Fibroblast of lung (primary cell): ENCODE measurements around the gene C3orf33. TPM values are rescaled to one million over a fixed set of nuclear protein-coding genes. Genes with fewer than 3 reads are reported as not detected.

ENCODE experiments used
- DNase-seq, 2 donors: peaks; one replicate each; pipeline versions ENCODE4 v3.0.0 to v3.0.0-alpha.2; 2010; ENCODE audit warnings: low read depth in 2 of 2
- H2AFZ ChIP-seq: 2 replicates; pipeline ENCODE4 v1.5.1; 2012; ENCODE audit warnings: low read length, control low read depth, inconsistent platforms
- H3K27ac ChIP-seq: 2 replicates; pipeline ENCODE4 v1.5.1; 2011; ENCODE audit warnings: low read length, control low read depth; ENCODE audit not compliant: insufficient read depth
- H3K27me3 ChIP-seq: 2 replicates; pipeline ENCODE4 v1.5.1; 2011; ENCODE audit warnings: mild to moderate bottlenecking, low read length; ENCODE audit not compliant: control insufficient read depth, insufficient read depth
- H3K36me3 ChIP-seq: 2 replicates; pipeline ENCODE4 v1.5.1; 2011; ENCODE audit warnings: low read length; ENCODE audit not compliant: control insufficient read depth, insufficient read depth
- H3K4me1 ChIP-seq: 2 replicates; pipeline ENCODE4 v1.5.1; 2011; ENCODE audit warnings: low read length; ENCODE audit not compliant: control insufficient read depth, insufficient read depth; ENCODE audit errors: extremely low read depth
- H3K4me2 ChIP-seq: 2 replicates; pipeline ENCODE4 v1.5.1; 2011; ENCODE audit warnings: low read length, control low read depth; ENCODE audit not compliant: insufficient read depth; ENCODE audit errors: extremely low read depth
- H3K4me3 ChIP-seq, 4 experiments: fragments of 200-600 bp in 1 of 4; sonication (generic) in 1 of 4; replicated peaks in 1 of 4; 2 replicates each; pipeline ENCODE4 v1.5.1; 2011 to 2016; ENCODE audit warnings: low read length in 4 of 4, low read depth in 3 of 4, mild to moderate bottlenecking in 3 of 4, control low read depth in 2 of 4, inconsistent platforms in 1 of 4, mixed read lengths in 1 of 4; ENCODE audit not compliant: insufficient read depth in 1 of 4; ENCODE audit errors: control extremely low read depth in 1 of 4
- H3K79me2 ChIP-seq: 2 replicates; pipeline ENCODE4 v1.5.1; 2012; ENCODE audit warnings: mild to moderate bottlenecking, low read length, inconsistent platforms; ENCODE audit not compliant: control insufficient read depth, insufficient read depth
- H3K9ac ChIP-seq: 2 replicates; pipeline ENCODE4 v1.5.1; 2011; ENCODE audit warnings: mild to moderate bottlenecking, low read length, control low read depth; ENCODE audit not compliant: insufficient read depth
- H3K9me3 ChIP-seq: 2 replicates; pipeline ENCODE4 v1.5.1; 2012; ENCODE audit warnings: low read depth, low read length; ENCODE audit not compliant: control insufficient read depth, insufficient read depth
- H4K20me1 ChIP-seq: 2 replicates; pipeline ENCODE4 v1.5.1; 2011; ENCODE audit warnings: low read length; ENCODE audit not compliant: control insufficient read depth, insufficient read depth; ENCODE audit errors: extremely low read depth
- CTCF ChIP-seq, 2 donors: IDR thresholded peaks in 1 of 2; conservative IDR thresholded peaks in 1 of 2; 1 replicate in 1 of 2; 2 replicates in 1 of 2; pipeline ENCODE4 v1.5.1; 2011 to 2012; ENCODE audit warnings: low read length in 2 of 2, control low read depth in 1 of 2, inconsistent platforms in 1 of 2, low read depth in 1 of 2, mild to moderate bottlenecking in 1 of 2
- EZH2 ChIP-seq: IDR thresholded peaks from 2 replicates; pipeline ENCODE4 v1.5.1; 2012; ENCODE audit warnings: low read length, control low read depth, mild to moderate bottlenecking; ENCODE audit errors: missing control alignments
- polyA plus RNA-seq, 2 donors: library from polyadenylated mRNA; depleted of rRNA in 1 of 2; stranded (reverse) in 1 of 2; unstranded in 1 of 2; fragments of >200 nt; gene quantifications; 2 replicates each; pipeline ENCODE4 v1.2.1, GENCODE V29; 2011 to 2012; ENCODE audit warnings: missing spikeins in 1 of 2
- total RNA-seq: library from RNA; depleted of rRNA; stranded (reverse); fragments of >200 nt; gene quantifications from 2 replicates; pipeline ENCODE4 v1.2.1, GENCODE V29; 2014

Gene C3orf33
- total and polyA plus RNA-seq, 2 donors (not counting 1 experiment from before 2014, with no cell fraction given) = 3.3 to 3.6 TPM

- no peak for DNase-seq
- Histone ChIP-seq H3K4me1 (no peaks in the 10 kb centered on the region), H4K20me1 (no peaks in the 10 kb centered on the region), H3K27ac (no peak overlapping the region), H3K27me3 (no peaks in the 10 kb centered on the region), H3K9me3 (no peaks in the 10 kb centered on the region), H3K4me3 (no peak overlapping the region), H3K79me2 (no peaks in the 10 kb centered on the region), H3K4me2 (no peak overlapping the region), H2AFZ (no peak overlapping the region), H3K9ac (no peak overlapping the region), H3K36me3 (no peaks in the 10 kb centered on the region)
- TF ChIP-seq EZH2 (no peak), CTCF (conservative IDR thresholded peaks at IDR 0.05 in 1 of 2, IDR thresholded peaks at IDR 0.05 in 1 of 2; ENCODE audit: low read depth in 1 of 2, low read length in 2 of 2) (no peak)
Measured at GRCh38 chr3:155738580-155739076, 67.5 kb downstream of the C3orf33 start.

GRCh38 chr3:155737844-155738460 is 68.1 kb downstream of the C3orf33 start:
- Histone ChIP-seq H3K27ac (no peak overlapping the region), H3K9me3 (no peaks in the 10 kb centered on the region), H3K4me1 (no peaks in the 10 kb centered on the region), H2AFZ (no peak overlapping the region), H3K36me3 (no peaks in the 10 kb centered on the region), H3K79me2 (no peaks in the 10 kb centered on the region), H3K4me2 (no peak overlapping the region), H3K27me3 (no peaks in the 10 kb centered on the region), H4K20me1 (no peaks in the 10 kb centered on the region), H3K4me3 (no peak overlapping the region), H3K9ac (no peak overlapping the region)
- no peak for DNase-seq
- no peak for TF ChIP-seq EZH2
- no peak for TF ChIP-seq CTCF (conservative IDR thresholded peaks at IDR 0.05 in 1 of 2, IDR thresholded peaks at IDR 0.05 in 1 of 2; ENCODE audit: low read depth in 1 of 2, low read length in 2 of 2)

GRCh38 chr3:155736381-155736780 is 69.7 kb downstream of the C3orf33 start:
- no peak overlapping the region for H3K4me3 ChIP-seq
- no peak for DNase-seq

More at GRCh38 chr3:155736381-155736780, 69.7 kb downstream of the C3orf33 start:
- Histone ChIP-seq H3K27me3 (no peaks in the 10 kb centered on the region), H3K36me3 (no peaks in the 10 kb centered on the region), H3K4me2 (no peak overlapping the region), H4K20me1 (no peaks in the 10 kb centered on the region), H3K79me2 (no peaks in the 10 kb centered on the region), H3K9me3 (no peaks in the 10 kb centered on the region), H3K27ac (no peak overlapping the region), H2AFZ (no peak overlapping the region), H3K9ac (no peak overlapping the region), H3K4me1 (no peaks in the 10 kb centered on the region)
- TF ChIP-seq EZH2 = no peak
- no peak for TF ChIP-seq CTCF (conservative IDR thresholded peaks at IDR 0.05 in 1 of 2, IDR thresholded peaks at IDR 0.05 in 1 of 2; ENCODE audit: low read depth in 1 of 2, low read length in 2 of 2)
